ENCODE data around the gene PDE11A.

The PDE11A gene

DNA sequence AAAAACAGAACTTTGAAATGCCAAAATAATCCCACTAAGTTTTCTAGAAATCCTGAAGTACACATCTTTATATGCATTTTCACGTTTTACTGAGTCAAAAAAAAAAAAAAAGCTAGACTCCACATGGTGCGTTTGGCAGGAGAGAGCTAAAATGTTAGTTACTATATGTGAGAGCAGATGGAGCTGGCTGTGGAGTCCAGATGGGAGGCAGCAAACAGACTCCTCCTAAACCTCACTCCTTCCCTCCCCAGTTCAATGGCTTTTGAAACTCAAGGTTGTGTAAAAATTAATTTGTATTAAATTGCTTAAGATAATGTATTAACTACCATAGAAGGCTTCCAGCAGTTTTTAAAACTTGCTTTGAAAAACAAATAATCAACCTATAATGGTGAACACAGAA lies 431.2 kb downstream of the PDE11A start:
- no peak for TF ChIP-seq CTCF (IDR thresholded peaks at IDR 0.05; ENCODE audit: low read depth, low read length)
- Histone ChIP-seq H3K36me3 (no peaks in the 10 kb centered on the region), H3K27me3 (no peaks in the 10 kb centered on the region), H3K4me3 (ENCODE audit: low read depth, low read length) (no peak overlapping the region), H3K9me3 (no peaks in the 10 kb centered on the region), H3K4me1 (no peaks in the 10 kb centered on the region)
- no peak for DNase-seq

DNA sequence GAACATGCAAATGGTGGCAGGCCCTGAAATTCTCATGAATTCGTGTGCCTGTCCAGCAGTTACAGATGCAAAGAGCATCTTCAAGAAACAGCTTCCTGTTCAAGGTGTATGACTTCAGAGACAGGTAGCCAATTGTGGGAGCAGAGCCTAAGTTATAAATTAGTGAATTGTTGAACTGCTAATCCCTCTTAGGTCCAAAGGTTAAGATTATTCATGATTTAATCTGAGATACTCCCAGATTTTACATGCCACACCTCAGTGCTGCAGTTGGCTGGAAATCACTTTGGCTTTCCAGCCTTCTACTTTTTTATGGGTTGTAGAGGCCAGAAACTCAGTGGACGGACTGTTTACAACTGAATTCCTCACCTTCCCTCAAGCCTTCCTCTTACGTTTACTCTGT lies 432.2 kb downstream of the PDE11A start:
- DNase-seq, result no peak
- Histone ChIP-seq H3K4me3 (ENCODE audit: low read depth, low read length) (no peak overlapping the region), H3K36me3 (no peaks in the 10 kb centered on the region), H3K9me3 (no peaks in the 10 kb centered on the region), H3K4me1 (no peaks in the 10 kb centered on the region), H3K27me3 (no peaks in the 10 kb centered on the region)
- no peak for TF ChIP-seq CTCF (IDR thresholded peaks at IDR 0.05; ENCODE audit: low read depth, low read length)

DNA sequence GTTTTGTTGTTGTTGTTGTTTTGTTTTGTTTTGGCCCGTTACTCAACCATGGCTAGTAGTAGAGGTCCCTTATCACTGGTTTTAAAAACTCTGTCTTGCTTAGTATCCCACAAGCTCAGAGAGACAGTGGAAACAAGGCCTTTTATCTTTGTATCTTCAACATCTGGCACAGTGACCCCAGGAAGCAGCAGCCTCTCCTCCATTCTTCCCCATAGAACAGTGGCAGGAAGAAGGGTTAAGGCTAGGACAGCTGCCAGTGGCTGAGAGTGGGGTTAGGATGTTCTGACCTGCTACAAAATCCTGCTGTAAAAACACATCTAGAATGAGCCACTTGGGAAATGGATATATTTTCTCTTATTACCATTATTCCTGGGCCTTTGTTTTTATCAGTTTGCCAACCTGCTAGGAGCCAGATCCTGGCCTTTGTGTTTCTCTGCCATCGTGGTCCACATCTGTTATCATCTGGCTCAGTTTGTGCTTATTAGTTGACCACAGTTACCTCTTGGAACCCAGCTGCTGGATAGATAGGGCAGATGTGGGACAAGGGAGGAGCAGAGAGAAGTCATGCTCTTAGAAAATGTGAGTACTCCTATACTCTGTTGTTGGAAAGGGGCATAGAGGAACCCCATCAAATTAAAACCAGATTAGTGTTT lies 433.2 kb downstream of the PDE11A start:
- no peaks in the 10 kb centered on the region for H3K27me3 ChIP-seq
- no peak for DNase-seq
- no peak for TF ChIP-seq CTCF (IDR thresholded peaks at IDR 0.05; ENCODE audit: low read depth, low read length)
- H3K36me3 ChIP-seq, result no peaks in the 10 kb centered on the region
- H3K4me3 ChIP-seq (ENCODE audit: low read depth, low read length), result no peak overlapping the region
- H3K9me3 ChIP-seq, result no peaks in the 10 kb centered on the region
- H3K4me1 ChIP-seq, result no peaks in the 10 kb centered on the region

DNA sequence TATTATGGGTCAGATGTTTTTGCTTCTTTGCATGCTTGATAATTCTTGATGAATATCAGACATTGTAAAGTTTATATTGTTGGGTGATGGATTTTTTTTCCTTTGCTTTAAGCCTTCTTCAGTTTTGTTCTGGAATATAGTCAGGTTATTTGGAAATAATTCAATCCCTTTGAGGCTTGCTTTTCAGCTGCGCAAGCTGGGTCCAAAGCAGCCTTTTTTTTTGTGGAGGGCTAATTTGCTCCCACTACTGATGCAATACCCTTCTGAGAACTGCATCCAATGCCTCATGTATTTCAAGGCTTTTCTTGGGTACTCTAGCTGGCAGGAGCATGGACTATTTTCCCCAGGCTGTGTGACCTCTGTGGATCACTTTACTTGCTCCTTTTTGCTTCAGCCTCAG lies 434.1 kb downstream of the PDE11A start:
- TF ChIP-seq CTCF (IDR thresholded peaks at IDR 0.05; ENCODE audit: low read depth, low read length), result no peak
- H3K36me3 ChIP-seq, result no peaks in the 10 kb centered on the region
- H3K27me3 ChIP-seq, result no peaks in the 10 kb centered on the region
- no peak for DNase-seq
- H3K4me1 ChIP-seq, result no peaks in the 10 kb centered on the region
- H3K4me3 ChIP-seq (ENCODE audit: low read depth, low read length), result no peak overlapping the region
- H3K9me3 ChIP-seq, result no peaks in the 10 kb centered on the region

GRCh38 chr2:177636672-177637071 lies 435.9 kb downstream of the PDE11A start:
- Histone ChIP-seq H3K36me3 (no peaks in the 10 kb centered on the region), H3K27me3 (no peaks in the 10 kb centered on the region), H3K4me1 (no peaks in the 10 kb centered on the region), H3K4me3 (ENCODE audit: low read depth, low read length) (no peak overlapping the region), H3K9me3 (no peaks in the 10 kb centered on the region)
- DNase-seq, result no peak
- TF ChIP-seq CTCF (IDR thresholded peaks at IDR 0.05; ENCODE audit: low read depth, low read length), result no peak

- H3K4me1 ChIP-seq, result no peaks in the 10 kb centered on the region
- no peak overlapping the region for H3K4me3 ChIP-seq (ENCODE audit: low read depth, low read length)
- DNase-seq, result no peak
- no peaks in the 10 kb centered on the region for H3K9me3 ChIP-seq
- H3K27me3 ChIP-seq, result no peaks in the 10 kb centered on the region
- no peaks in the 10 kb centered on the region for H3K36me3 ChIP-seq
- TF ChIP-seq CTCF (IDR thresholded peaks at IDR 0.05; ENCODE audit: low read depth, low read length), result no peak
These were observed 436.9 kb downstream of the PDE11A start for GRCh38 chr2:177635696-177636095.

Measured in BE2C (cell line).